Astrocyte of the spinal cord (primary cell): ENCODE measurements around the gene PLA2G2C.
A peak's percentile ranks its signal among the peaks of the same experiment; 100 is the strongest.

Experiments
- DNase-seq: peaks from one replicate; pipeline ENCODE4 v3.0.0; 2011; ENCODE audit warnings: low read depth, low spot score
- H3K4me3 ChIP-seq: 2 replicates; pipeline ENCODE4 v1.5.1; 2011; ENCODE audit warnings: low read depth, mild to moderate bottlenecking, low read length, moderate library complexity
- CTCF ChIP-seq: IDR thresholded peaks from 2 replicates; pipeline ENCODE4 v1.5.1; 2012; ENCODE audit warnings: low read depth, mild to moderate bottlenecking, low read length, inconsistent platforms
- in situ Hi-C: cut with HindIII; loops from 2 replicates; pipeline ENCODE4 v1.10.0; 2017; ENCODE audit warnings: low sequenced_read_pairs

PLA2G2C gene

DNA sequence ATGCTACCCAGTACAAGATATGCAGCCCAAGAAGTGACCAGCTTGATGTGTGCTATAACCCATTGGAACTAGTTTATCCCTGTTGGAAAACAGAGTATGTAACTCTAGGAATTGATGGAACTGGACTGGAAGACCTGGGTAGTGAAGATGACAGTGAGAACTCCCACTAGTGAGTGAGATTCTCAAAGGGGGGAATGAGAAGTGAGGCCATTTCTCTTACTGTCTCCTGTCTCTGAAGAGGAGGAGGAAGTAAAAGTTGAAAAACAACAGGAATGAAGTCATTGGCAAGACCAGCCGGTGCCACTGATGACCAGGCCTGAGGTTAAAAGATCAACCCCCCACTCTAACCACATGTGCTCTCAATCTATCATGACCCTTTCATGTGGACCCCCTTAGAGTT is 26.3 kb downstream of the PLA2G2C start:
- in situ Hi-C loops = no loop called here
- DNase-seq = peak; percentile 22
- no peak for TF ChIP-seq CTCF
- no peak overlapping the region for H3K4me3 ChIP-seq

GRCh38 chr1:20158358-20159070 is 27.8 kb downstream of the PLA2G2C start:
- TF ChIP-seq CTCF = no peak
- in situ Hi-C loops = no loop called here
- DNase-seq = no peak

DNA sequence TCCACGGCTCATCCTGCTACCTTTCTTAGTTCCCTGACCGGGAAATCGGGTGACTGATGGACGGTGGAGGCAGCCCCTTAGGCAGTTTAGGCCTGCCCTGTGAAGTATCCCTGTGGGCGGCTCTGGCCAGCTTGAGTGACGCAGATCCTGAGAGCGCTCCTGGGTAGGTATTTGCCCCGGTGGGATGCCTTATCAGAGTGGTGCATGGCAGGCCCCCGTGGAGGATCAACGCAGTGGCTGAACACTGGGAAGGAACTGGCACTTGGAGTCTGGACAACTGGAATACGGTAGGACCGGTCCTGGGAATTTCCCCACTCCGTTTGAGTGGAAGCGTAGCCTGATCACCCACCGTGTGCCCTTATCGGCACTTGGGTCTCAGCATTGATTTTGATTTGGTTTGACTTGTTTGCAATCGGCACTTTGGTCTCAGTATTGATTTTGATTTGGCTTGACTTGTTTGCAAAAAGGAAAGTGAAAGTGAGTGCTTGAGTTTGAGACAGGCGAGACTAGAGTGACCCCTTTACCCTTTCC is 32.0 kb downstream of the PLA2G2C start:
- H3K4me3 ChIP-seq = no peak overlapping the region
- DNase-seq = no peak
- in situ Hi-C loops = no loop called here

More at GRCh38 chr1:20158358-20159070, 27.8 kb downstream of the PLA2G2C start:
- no peak overlapping the region for H3K4me3 ChIP-seq

GRCh38 chr1:20153000-20153418 is 33.3 kb downstream of the PLA2G2C start:
- no peak for TF ChIP-seq CTCF
- DNase-seq = peak; percentile 42

More for the DNA sequence above, 32.0 kb downstream of the PLA2G2C start:
- TF ChIP-seq CTCF = no peak

GRCh38 chr1:20152599-20152930 is 33.8 kb downstream of the PLA2G2C start:
- DNase-seq = no peak
- H3K4me3 ChIP-seq = no peak overlapping the region
- in situ Hi-C loops = no loop called here
- no peak for TF ChIP-seq CTCF

More at GRCh38 chr1:20153000-20153418, 33.3 kb downstream of the PLA2G2C start:
- H3K4me3 ChIP-seq = no peak overlapping the region
- in situ Hi-C loops = no loop called here

DNA sequence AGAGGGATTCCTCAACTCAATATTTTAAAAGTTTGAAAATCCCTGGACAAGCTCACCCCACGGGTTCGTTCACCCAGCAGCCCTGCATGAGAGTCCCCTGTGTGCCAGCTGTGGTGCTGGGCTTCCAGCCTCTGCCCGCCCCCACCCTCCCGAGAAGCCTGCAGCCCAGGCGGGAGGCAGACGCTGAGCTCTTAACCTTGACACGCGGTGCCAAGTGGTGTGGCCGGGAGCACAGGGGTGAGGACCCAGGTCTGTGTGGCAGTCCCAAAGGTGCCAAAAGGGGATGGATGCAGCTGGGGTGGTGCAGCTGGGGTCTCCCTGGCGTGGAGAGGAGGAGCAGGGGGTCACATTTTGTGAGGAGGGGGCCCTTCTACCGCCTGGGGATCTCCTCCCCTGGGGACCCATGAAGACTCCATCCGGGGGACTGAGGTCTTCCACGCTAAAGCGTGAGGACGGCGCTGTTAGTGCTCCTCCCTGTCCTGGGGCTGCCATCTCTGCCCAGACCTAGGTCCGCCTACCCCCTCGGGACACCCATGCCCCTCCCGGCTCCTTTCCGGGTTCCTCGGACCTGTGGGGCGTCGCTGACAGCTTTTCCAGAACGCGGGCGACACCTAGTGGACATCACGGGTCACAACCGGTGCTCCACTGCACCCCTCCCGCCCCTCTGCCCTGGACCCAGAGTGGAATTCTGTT is 34.3 kb downstream of the PLA2G2C start:
- H3K4me3 ChIP-seq = peak overlapping the region; percentile 30
- in situ Hi-C loops = no loop called here
- DNase-seq = peak; percentile 59
- peak; percentile 84 for TF ChIP-seq CTCF
